GM18517 (cell line): ENCODE measurements around the gene CCL20.

ENCODE experiments used
- ATAC-seq: cut with Tn5 transposase; IDR thresholded peaks from one replicate; pipeline ENCODE4 v1.9.1; 2021; ENCODE audit warnings: mild to moderate bottlenecking, moderate library complexity; ENCODE audit not compliant: unreplicated experiment

The CCL20 gene

DNA sequence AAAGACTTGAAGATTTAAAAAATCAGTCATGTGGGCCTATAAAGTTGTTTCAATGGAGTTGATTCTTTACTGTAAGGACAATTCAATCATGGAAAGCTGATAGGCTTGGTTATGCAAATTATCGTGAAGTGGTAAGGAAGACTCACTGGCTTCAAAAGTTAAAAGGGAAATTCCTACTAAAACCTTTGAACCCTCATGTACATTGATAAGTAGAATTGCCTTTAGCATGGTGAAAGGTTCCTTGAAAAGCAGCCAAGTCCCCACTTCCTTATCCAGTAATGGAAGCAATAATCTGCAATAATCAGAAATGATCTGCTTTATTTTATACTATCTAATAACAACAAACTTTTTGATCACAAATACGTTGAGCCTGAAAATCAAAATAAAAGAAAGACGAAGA lies 14.4 kb upstream of the CCL20 start:
- no peak for ATAC-seq

DNA sequence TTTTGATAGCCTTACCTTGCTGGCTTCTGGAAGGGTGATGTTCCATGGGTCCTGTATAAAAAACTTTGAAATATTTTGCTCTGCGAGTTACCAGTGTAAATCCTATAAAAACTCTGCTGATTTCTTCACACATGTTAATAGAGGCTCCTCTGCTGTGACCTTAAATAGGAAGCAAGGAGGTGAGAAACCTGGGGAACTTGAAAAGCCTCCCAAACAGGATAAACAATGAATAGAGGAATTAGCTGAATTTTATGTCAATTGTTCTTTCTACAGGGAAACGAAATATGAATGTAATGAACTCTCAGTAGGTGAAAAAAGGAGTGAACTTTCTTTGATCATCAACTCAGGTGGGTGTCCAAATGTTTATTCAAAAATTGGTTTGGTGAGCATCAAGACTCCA lies 10.8 kb upstream of the CCL20 start:
- no peak for ATAC-seq

DNA sequence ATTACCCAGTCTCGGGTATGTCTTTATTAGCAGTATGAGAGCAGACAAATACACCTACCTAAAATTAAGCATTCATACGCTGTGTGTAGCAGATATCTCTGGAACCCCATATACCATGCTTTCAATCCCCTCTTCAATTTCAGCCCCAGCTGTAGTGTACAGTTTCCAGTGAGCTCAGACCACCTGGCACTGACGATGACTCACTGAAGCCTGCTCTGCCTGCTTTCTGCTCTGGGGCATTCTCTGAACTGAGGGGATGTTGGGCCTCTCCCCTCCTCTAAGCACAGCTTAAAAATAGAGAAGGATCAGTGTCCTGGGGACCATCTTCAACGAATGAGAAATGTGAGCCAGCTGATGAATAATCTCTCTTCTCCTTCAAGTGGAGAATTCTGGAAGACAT lies 8.7 kb upstream of the CCL20 start:
- no peak for ATAC-seq

DNA sequence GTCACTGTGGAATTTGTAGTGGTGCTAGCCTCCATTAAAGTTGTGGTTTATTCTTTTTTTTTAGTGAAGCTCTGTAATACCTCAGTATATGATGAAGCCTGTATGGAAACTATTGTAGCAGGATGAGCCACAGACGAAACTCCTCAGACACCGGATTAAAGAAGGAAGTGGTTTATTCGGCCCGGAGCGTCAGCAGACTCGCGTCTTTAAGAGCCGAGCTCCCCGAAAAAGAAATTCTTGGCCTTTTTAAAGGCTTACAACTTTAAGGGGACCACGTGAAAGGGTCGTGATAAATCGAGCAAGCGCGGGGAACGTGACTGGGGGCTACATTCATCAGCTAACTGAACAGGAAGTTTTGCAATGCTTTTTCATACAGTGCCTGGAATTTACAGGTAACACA lies 8.1 kb upstream of the CCL20 start:
- no peak for ATAC-seq

DNA sequence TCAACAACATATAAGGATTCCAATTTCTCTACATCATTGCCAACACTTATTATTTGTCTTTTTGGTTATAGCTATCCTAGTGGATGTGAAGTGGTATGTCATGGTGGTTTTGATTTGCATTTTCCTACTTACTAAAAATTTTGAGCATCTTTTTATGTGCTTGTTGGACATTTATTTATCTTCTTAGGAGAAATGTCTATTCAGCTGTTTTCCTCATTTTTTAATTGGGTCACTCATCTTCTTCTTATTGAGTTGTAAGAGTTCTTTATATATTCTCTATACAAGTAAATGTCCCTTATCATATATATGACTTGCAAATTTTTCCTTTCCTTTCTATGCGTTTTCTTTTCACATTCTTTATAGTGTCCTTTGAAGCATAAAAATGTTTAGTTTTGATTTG lies 4.7 kb upstream of the CCL20 start:
- no peak for ATAC-seq

DNA sequence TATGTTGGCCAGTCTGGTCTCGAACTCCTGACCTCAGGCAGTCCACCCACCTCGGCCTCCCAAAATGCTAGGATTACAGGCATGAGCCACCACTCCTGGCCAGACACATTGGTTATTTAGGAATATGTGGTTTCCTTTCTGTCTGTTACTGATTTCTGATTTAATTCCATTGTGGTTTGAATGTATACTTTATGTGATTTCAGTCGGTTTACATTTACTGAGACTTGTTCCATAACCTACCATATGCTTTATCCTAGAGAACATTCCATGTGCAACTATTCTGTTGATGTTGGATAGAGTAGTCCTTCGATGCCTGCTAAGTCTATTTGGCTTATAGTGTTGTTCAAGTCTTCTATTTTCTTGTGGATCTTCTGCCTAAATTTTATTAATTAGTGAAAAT lies 1.6 kb upstream of the CCL20 start:
- no peak for ATAC-seq

DNA sequence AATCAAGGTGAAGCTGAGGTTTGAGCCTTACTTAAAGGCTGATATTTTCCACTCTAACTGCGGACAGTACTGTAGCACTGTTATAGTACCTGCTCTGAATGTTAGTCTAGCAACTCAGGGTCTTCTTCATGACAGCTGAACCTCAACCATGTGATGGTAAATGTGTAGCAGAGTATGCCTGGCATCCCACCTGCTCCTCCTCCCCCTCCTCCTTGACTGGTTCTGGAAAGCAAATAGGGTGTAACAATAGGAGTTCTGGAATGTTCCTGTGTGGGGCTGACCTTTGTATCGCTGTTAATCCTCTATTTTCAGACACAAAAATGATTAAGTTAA lies 447 bp upstream of the CCL20 start:
- ATAC-seq, result no peak

DNA sequence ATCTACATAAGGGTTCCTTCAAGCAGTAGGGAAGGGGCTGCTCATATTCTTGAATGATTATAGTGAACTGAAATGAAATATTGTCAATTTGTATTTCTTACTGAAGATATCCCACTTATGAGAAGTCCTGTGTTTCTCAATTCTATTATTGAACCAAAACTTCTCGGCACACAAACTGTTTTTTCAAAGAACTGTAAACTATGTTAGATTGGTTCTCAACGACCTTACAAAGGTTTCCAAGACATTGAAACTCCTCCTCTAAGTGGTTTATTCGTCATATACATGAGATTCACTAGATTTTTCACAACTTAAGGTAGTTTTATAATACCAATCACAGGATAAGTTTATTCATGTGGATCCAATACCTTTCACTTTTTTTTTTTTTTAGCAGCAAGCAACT lies 1.4 kb downstream of the CCL20 start:
- ATAC-seq, result no peak

DNA sequence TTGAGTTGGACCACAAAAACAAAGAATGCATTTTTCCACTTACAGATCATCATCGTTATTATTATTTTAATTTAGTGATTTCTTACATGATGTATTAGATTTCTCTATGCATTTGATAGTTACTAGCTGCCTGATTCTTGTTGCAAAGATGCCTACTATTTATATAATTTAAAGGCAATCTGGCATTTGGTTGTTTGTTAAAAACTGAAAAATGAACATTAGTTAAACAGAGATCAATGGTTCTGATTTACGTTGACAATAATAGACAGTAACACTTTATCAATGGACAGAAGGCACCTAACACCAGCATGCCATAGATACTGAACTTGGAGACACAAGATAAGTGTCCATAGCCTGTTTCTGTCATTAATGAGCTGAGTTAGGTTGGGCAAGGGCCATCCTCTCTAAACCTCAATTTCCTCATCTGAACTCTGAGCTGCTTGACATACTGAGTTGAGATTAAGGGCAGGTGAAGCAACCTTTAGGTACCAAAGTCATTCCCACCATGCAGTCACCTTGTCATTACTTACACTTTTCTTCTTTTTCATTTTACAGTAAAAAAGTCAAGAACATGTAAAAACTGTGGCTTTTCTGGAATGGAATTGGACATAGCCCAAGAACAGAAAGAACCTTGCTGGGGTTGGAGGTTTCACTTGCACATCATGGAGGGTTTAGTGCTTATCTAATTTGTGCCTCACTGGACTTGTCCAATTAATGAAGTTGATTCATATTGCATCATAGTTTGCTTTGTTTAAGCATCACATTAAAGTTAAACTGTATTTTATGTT lies 3.1 kb downstream of the CCL20 start:
- ATAC-seq, result no peak

DNA sequence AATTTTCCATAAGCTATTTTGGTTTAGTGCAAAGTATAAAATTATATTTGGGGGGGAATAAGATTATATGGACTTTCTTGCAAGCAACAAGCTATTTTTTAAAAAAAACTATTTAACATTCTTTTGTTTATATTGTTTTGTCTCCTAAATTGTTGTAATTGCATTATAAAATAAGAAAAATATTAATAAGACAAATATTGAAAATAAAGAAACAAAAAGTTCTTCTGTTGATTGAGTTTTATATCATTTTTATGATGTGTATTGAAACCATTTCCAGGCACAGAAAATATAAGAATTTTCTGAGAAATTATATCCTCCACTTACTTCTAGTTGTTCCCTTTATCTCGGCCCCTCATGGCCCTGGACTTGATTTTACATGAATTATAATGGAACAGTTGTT lies 3.7 kb downstream of the CCL20 start:
- no peak for ATAC-seq

DNA sequence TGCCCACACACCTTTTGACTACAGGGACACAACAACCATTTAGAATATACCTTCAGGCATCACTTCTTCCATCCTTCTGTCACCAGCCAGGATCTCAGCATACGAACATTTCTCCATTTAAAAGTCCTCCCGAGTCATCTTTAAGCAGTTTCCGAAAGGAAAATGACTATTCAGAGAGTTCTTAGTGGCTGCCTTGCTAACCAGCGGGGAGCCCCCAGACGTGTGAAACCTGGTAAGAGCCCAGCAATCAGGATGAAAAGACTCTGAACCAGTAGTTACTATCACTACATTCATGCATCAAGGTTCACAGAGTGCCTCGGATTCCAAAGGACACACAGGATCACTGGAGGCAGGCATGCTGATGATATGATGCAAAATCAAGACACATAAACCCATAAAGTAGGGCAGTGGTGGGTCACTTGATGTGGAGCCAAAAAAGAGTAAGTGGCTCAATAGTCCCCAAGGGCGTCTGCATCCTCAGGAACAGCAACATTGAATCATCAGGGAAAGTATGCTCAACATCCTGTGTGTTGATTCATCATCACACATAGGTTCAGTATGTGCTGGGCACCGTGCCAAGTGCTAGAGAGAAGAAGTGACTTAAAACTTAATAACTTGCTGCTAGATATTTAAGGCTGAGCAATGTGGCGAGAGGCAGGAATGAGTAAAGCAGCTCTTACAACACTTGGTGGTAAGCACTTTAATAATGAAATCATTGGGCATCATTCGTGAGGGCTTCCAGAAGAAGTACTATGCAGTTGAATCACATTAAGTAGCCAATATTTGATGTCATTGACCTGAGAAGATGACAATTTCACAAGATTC lies 4.4 kb downstream of the CCL20 start:
- ATAC-seq, result no peak

DNA sequence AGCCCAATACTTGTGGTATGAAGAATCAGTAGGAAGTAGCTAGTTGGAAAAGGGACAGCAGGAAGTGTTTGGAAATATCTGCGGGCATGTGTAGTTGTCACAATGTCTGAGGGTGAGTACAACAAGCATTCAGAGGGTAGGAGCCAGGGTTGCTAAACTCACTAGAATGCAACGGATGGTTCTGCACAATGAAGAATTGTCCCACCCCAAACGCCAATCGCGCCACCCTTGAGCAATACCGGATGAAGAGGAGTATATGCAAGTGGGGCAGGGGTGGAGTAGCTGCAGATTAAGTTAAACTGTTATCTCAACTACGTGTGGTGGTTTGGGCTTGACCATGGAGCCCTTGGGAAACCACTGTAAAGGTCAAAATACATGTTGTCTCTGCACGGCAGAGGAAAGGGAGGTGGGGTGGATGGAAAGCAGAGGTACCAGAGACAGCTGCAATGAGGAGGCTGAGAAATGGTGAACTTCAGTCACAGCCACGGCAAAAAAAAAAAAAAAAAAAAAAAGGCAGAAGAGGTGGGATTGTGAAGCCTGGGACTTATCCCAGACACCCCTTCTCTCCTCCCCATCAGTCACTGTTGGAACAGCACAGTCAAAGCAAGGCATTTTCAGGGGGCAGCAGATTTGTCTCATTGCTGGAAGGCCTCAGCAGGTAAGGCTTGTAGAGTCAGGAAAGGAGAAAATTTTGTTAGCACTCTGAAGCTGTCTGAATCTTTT lies 5.2 kb downstream of the CCL20 start:
- no peak for ATAC-seq

DNA sequence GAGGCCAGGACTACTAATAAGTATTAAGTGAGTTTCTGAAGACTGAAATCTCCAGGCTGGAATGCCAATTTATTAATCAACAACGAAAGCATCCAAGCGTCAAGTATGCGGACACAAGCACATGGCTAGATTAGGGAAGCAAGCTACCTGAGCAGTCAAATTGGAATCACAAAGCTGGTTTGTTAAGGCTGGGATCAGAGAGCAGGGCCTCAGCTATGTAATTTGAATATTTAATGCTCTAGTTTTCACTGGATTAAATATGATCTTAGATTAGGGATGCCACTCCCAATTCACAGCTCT lies 5.7 kb downstream of the CCL20 start:
- no peak for ATAC-seq

DNA sequence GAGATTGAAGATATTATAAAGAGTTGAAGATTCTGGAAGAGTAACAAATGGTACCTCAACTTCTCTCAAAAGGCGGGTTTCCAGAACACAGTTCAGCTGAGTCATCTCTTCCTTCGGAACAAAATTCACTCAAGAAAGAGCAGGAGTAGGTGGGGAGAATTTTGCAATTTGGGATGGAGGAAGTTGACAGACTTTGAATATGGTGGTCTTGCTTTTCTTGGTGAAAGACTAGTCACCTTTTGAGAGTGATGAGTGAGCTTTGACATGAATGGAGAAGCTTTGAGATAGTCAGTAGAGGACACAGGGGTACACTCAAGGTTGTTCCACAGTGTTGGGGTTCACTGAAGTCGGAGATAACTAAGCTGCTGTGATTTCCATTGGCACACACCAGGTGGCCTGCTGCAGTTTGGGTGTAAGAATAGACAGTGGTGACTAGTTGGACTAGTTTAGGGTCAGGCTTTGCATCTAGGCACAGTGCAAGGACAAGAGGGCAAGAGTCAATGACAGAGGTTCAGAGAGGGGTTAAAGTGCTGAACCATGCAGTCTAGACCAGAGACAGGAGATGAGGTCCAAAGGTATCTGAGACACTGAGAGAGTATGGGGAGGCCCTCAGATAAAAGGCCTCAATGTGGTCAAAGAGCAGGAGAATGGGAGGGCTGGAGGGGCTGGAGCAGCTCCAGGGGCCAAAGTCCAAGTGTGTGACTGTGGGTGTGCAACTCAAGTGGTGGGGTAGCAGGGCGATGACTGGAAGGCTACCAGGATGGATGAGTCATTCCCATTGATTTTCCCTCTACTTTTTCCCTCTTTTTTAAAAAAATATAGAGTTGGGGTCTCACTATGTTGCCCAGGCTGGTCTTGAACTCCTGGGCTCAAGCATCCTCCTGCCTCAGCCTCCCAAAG lies 7.7 kb downstream of the CCL20 start:
- ATAC-seq, result no peak

DNA sequence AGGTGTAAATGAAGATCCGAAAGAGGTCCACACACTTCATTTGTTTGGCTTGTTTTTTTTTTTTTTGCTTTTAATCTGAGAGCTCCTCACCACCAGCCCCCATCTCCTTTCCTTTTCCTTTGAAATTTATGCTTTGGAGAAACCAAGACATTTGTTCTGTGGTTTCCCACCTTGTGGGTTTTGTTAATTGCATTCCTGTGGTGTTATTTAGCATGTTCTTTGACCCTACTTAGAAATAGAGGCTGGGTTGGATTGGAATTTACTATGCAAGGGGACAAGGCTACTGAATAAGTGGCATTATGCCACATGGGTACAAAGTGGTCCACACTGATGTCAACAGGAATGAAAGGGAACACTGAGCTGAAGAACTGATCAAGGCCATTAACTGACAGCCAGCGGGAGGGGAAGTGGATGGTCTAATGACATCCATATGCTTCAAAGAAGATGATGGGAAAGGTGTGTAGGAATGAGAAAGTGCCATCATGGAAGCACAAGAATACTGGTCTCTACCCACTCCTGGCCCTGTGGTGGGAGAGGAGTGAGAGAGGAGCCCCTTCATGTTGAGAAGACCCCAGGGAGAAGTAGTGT lies 8.9 kb downstream of the CCL20 start:
- ATAC-seq, result no peak

DNA sequence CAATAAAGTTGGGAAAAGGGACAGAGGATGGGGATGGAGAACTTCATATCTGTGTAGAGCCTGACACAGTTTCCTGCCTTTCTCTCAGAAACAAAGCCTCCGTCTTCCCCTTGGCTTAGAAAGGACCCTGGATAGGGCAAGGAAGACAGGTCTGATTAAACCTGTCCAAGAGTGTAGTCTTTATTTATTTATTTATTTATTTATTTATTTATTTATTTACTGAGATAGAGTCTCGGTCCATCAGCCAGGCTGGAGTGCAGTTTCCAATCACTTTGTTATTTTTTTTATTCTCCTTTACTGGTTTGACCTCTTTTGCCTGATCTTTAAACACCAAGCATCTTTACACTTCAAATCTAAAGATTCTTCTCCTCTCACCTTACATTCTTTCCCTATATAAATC lies 10.3 kb downstream of the CCL20 start:
- ATAC-seq, result no peak

DNA sequence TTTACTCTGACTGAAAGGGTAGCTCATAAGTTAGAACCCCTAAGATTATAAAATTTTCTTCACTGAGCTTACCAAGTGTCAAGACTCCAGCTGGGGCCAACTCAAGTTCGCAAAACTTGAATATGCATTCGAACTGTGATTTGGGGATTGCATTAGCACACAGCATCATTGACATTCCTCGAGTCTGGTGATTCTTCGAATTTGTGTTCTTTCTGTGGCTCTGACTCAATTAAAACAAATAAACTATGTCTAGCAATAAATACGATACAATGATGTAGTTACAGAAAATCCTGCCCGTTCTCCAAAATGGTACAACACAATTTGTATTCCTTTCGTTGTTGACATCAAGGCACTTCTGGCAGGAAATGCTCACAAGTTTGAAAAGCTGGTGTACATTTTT lies 11.1 kb downstream of the CCL20 start:
- ATAC-seq, result no peak

DNA sequence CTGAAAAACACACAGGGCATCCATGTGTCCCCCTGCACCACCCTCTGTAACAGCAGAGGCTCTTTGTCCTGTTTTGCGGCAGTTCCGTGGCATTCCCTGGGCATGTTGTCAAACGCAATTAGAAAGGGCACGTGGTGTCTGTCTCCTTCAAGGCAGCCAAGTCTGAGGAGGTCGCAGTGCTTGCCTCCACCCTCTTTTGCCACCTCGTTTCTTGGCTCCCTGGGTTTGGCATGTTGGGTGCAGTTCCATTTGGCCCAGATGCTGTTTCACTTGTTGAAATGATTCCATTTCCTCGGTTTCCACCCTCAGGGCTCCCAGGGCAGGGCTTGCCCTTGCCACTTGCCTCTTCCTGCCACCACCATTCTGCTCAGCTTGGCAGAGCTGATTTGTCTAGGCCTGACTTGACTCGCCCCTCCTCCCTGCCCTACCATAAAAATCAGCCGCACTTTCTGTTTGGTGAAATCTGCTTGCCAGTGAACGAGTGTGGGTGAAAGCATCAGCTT lies 12.4 kb downstream of the CCL20 start:
- ATAC-seq, result no peak

DNA sequence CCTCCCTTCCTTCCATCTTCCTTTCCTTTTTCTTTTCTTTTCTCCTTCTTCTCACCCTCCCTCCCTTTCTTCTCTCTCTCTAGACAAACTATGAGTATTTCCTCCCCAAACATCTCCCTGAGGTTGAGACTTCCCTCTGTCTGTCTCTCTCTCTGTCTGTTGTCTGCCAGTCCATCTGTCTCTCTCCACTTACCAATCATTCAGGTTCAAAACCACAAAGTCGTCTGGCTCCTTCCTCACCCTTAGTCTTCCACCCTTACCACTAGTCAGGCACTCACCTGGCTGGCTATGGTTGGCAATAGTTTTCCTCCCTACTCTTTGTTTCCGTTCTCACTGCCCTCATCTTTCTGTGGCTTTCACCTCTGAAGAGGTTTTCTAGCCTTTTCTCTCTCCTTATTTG lies 12.9 kb downstream of the CCL20 start:
- no peak for ATAC-seq

DNA sequence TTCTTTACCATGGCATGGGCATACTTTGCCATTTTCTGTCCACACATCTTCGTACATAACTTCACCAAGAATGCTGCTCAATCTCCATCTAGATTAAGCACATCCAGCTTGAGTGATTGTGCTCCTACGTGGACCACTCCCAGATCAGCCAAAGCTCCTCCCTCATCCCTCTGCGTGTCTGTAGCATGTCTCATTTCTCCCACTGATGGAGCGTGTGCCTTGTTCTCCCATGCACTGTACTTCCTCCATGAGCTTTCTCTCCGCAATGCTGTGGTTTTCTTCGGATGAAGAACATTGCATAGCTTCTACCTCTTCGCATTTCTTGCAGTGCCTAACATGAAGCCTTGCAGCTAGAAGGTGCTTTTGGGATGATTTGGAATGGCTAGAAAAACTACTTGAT lies 13.5 kb downstream of the CCL20 start:
- no peak for ATAC-seq

DNA sequence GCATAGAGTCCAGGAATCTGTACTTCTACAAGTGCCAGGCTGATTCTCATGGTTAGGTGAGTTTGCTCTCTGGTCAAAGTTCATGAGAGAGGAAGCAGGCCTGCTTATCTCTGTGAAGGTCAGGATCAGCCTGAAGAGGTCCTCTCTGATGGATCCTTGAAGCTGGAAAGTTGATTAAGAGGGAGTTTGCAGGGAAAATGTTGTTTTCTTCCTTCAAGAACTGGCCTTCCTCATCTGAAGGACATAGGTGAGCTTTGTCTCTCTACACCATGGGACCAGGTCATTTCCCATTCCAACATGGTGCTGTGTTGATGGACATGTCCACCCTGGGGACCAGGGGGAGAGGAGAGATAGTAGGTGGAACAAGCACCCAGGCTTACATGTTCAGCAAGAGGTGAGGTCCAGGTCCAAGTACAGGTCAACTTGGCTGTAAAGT lies 14.9 kb downstream of the CCL20 start:
- no peak for ATAC-seq
